T-helper 22 cell (primary cell): ENCODE data around the gene FMNL2.

ENCODE experiments used
- DNase-seq: peaks from one replicate; pipeline ENCODE4 v3.0.0-alpha.2; 2020; ENCODE audit warnings: low read depth

The FMNL2 gene

GRCh38 chr2:152405206-152406118 lies 70.5 kb downstream of the FMNL2 start:
- no peak for DNase-seq

GRCh38 chr2:152406119-152406835 lies 71.3 kb downstream of the FMNL2 start:
- DNase-seq, result no peak

- DNase-seq, result no peak
Observed at GRCh38 chr2:152406836-152407161, 71.8 kb downstream of the FMNL2 start.

GRCh38 chr2:152407204-152407721 lies 72.3 kb downstream of the FMNL2 start:
- DNase-seq, result no peak

GRCh38 chr2:152407806-152408205 lies 72.8 kb downstream of the FMNL2 start:
- DNase-seq, result no peak

- no peak for DNase-seq
Observed at GRCh38 chr2:152408254-152408653, 73.3 kb downstream of the FMNL2 start.

GRCh38 chr2:152409386-152410164 lies 74.6 kb downstream of the FMNL2 start:
- DNase-seq, result no peak

GRCh38 chr2:152410165-152410597 lies 75.2 kb downstream of the FMNL2 start:
- DNase-seq, result no peak

- no peak for DNase-seq
Observed at GRCh38 chr2:152411154-152411553, 76.2 kb downstream of the FMNL2 start.

- no peak for DNase-seq
Observed at GRCh38 chr2:152413228-152414030, 78.5 kb downstream of the FMNL2 start.

- DNase-seq, result no peak
Observed at GRCh38 chr2:152415231-152415642, 80.3 kb downstream of the FMNL2 start.

- no peak for DNase-seq
Observed at GRCh38 chr2:152415796-152416195, 80.8 kb downstream of the FMNL2 start.

- no peak for DNase-seq
Observed at GRCh38 chr2:152418688-152419087, 83.7 kb downstream of the FMNL2 start.

- no peak for DNase-seq
Observed at GRCh38 chr2:152419944-152420343, 85.0 kb downstream of the FMNL2 start.

GRCh38 chr2:152420363-152420762 lies 85.4 kb downstream of the FMNL2 start:
- no peak for DNase-seq

- no peak for DNase-seq
Observed at GRCh38 chr2:152420936-152421335, 86.0 kb downstream of the FMNL2 start.

- no peak for DNase-seq
Observed at GRCh38 chr2:152421521-152422370, 86.8 kb downstream of the FMNL2 start.

- no peak for DNase-seq
Observed at GRCh38 chr2:152423684-152424083, 88.7 kb downstream of the FMNL2 start.

GRCh38 chr2:152425765-152426727 lies 91.1 kb downstream of the FMNL2 start:
- no peak for DNase-seq
